ENCODE measurements around the gene PTBP3.

DNA sequence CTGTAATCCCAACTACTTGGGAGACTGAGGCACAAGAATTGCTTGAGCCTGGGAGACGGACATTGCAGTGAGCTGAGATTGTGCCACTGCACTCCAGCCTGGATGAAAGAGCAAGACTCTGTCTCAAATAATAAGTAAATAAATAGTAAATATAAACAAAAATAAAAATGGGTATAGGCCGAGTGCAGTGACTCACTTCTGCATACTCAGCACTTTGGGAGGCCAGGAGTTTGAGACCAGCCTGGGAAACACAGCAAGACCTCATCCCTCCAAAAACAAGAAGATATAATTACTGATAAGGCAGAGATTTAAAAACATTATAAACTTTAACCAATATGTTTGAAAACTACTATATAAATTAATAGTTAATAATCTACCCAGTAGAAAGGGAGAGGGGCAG lies 120.5 kb downstream of the PTBP3 start:
- TF ChIP-seq POLR2AphosphoS5 (IDR thresholded peaks at IDR 0.05; ENCODE audit: low read depth, low read length) (no peak), TAF1 (IDR thresholded peaks at IDR 0.05; ENCODE audit: low read depth, low read length) (no peak)

All from GM12891 (cell line).